ENCODE measurements around the gene ACSL5. TPM values are rescaled to one million over a fixed set of nuclear protein-coding genes. Genes with fewer than 3 reads are reported as not detected.

The ACSL5 gene
- total and polyA plus RNA-seq, 4 donors, result 15.0 to 201 (median 43.5) TPM

DNA sequence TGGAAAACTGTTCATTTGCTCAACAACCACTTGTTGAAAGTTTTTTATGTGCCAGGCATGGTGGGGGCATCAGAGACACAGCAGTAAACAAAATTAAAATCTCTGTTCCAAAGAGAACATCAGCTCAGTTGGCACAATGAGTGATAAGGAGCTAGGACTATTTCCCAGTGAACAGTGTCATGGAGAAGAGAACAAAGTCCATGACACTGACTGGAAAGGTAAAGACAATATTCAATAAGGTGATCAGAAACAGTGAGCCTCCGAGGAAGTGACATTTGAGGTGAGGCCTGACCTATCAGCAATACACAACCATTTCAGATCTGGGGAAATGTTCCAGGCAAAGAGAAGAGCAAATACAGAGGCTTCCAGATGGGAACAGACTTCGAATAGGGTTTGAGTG lies 14.6 kb downstream of the ACSL5 start:
- 38% methylated on average over 2 of the region's 2 CpGs for WGBS
- peak overlapping the region; percentile 53 to 78 for H3K27ac ChIP-seq (ENCODE audit: low read depth in 1 of 2, low read length in 2 of 2)
- H3K4me3 ChIP-seq (ENCODE audit: low read depth in 1 of 3, low read length in 3 of 3), result no peak overlapping the region
- H3K9me3 ChIP-seq (ENCODE audit: control insufficient read depth in 4 of 4, low read length in 3 of 4), result no peaks in the 10 kb centered on the region
- TF ChIP-seq MAX (IDR thresholded peaks at IDR 0.05) (peak; percentile 10), TAF1 (conservative IDR thresholded peaks at IDR 0.05) (no peak), EGR1 (IDR thresholded peaks at IDR 0.05; ENCODE audit: low read depth in 2 of 2) (no peak), HNF4G (IDR thresholded peaks at IDR 0.05) (peak; percentile 45), FOXA2 (IDR thresholded peaks at IDR 0.05) (no peak), RXRA (IDR thresholded peaks at IDR 0.05) (peak; percentile 50 to 55), HNF4A (conservative IDR thresholded peaks at IDR 0.05) (peak; percentile 69 to 77), RAD21 (IDR thresholded peaks at IDR 0.05) (no peak), FOXA1 (IDR thresholded peaks at IDR 0.05) (no peak), JUND (IDR thresholded peaks at IDR 0.05) (no peak), YY1 (IDR thresholded peaks at IDR 0.05) (no peak), NR2F2 (IDR thresholded peaks at IDR 0.05) (no peak)
- TF ChIP-seq, protein P1, sequence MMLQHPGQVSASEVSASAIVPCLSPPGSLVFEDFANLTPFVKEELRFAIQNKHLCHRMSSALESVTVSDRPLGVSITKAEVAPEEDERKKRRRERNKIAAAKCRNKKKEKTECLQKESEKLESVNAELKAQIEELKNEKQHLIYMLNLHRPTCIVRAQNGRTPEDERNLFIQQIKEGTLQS (IDR thresholded peaks at IDR 0.05), result no peak
- TF ChIP-seq, protein P2, sequence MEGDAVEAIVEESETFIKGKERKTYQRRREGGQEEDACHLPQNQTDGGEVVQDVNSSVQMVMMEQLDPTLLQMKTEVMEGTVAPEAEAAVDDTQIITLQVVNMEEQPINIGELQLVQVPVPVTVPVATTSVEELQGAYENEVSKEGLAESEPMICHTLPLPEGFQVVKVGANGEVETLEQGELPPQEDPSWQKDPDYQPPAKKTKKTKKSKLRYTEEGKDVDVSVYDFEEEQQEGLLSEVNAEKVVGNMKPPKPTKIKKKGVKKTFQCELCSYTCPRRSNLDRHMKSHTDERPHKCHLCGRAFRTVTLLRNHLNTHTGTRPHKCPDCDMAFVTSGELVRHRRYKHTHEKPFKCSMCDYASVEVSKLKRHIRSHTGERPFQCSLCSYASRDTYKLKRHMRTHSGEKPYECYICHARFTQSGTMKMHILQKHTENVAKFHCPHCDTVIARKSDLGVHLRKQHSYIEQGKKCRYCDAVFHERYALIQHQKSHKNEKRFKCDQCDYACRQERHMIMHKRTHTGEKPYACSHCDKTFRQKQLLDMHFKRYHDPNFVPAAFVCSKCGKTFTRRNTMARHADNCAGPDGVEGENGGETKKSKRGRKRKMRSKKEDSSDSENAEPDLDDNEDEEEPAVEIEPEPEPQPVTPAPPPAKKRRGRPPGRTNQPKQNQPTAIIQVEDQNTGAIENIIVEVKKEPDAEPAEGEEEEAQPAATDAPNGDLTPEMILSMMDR (IDR thresholded peaks at IDR 0.05; ENCODE audit: low read depth, low read length, missing input control), result no peak
- DNase-seq (ENCODE audit: low spot score), result no peak
- no peak overlapping the region for H3K9ac ChIP-seq (ENCODE audit: low read depth in 1 of 2, low read length in 2 of 2)
- peaks cover 19 to 60% (median 50%) of the 10 kb centered on the region in 4 donors for H3K4me1 ChIP-seq (ENCODE audit: control insufficient read depth in 4 of 4, insufficient read depth in 4 of 4, low read length in 3 of 4)
- no peaks in the 10 kb centered on the region for H3K27me3 ChIP-seq (ENCODE audit: control insufficient read depth in 4 of 4, insufficient read depth in 4 of 4, low read length in 3 of 4)
- H3K36me3 ChIP-seq (ENCODE audit: control insufficient read depth in 4 of 4, insufficient read depth in 3 of 4, low read depth in 1 of 4, low read length in 3 of 4), result no peaks in the 10 kb centered on the region

- 55% methylated on average over 6 of the region's 6 CpGs for WGBS
- peak overlapping the region; percentile 53 to 78 for H3K27ac ChIP-seq (ENCODE audit: low read depth in 1 of 2, low read length in 2 of 2)
- no peak overlapping the region for H3K9ac ChIP-seq (ENCODE audit: low read depth in 1 of 2, low read length in 2 of 2)
- peaks cover 16 to 61% (median 52%) of the 10 kb centered on the region in 4 donors for H3K4me1 ChIP-seq (ENCODE audit: control insufficient read depth in 4 of 4, insufficient read depth in 4 of 4, low read length in 3 of 4)
- TF ChIP-seq, protein P2 (IDR thresholded peaks at IDR 0.05; ENCODE audit: low read depth, low read length, missing input control), result no peak
- no peak for TF ChIP-seq FOXA2 (IDR thresholded peaks at IDR 0.05)
- no peaks in the 10 kb centered on the region for H3K27me3 ChIP-seq (ENCODE audit: control insufficient read depth in 4 of 4, insufficient read depth in 4 of 4, low read length in 3 of 4)
- no peaks in the 10 kb centered on the region for H3K36me3 ChIP-seq (ENCODE audit: control insufficient read depth in 4 of 4, insufficient read depth in 3 of 4, low read depth in 1 of 4, low read length in 3 of 4)
- H3K4me3 ChIP-seq (ENCODE audit: low read depth in 1 of 3, low read length in 3 of 3), result no peak overlapping the region
- DNase-seq (ENCODE audit: low spot score), result no peak
- H3K9me3 ChIP-seq (ENCODE audit: control insufficient read depth in 4 of 4, low read length in 3 of 4), result no peaks in the 10 kb centered on the region
Measured at GRCh38 chr10:112389271-112389822, 15.4 kb downstream of the ACSL5 start.

Measured in liver (tissue), 9 donors.